Activated CD4-positive, alpha-beta T cell treated with anti-CD3 and anti-CD28 coated beads for 36 hours (primary cell): ENCODE measurements around the gene GLIS2. TPM values are rescaled to one million over a fixed set of nuclear protein-coding genes. Genes with fewer than 3 reads are reported as not detected.
A peak's percentile ranks its signal among the peaks of the same experiment; 100 is the strongest.

Experiments
- ATAC-seq: fragments of 200-7000 bp; cut with Tn5 transposase; one replicate; pipeline ENCODE4 v1.10.0; 2021; ENCODE audit warnings: mild to moderate bottlenecking, moderate library complexity
- CTCF ChIA-PET: fragments of 350-600 bp; sonication (Branson Sonifier 250); formaldehyde crosslinking; loops from one replicate; lab custom pipeline; 2021; ENCODE audit warnings: antibody characterized with exemption; lab: Charles Lee
- POLR2A ChIA-PET: fragments of 350-600 bp; sonication (Branson Sonifier 250); formaldehyde crosslinking; loops from one replicate; lab custom pipeline; 2021; ENCODE audit warnings: antibody characterized with exemption, inconsistent platforms; lab: Charles Lee
- DNase-seq: peaks from one replicate; pipeline ENCODE4 v3.0.0-alpha.2; 2020
- H3K27ac Mint-ChIP-seq: one replicate; pipeline ENCODE4 v1.8.0; 2021; ENCODE audit warnings: mixed read lengths
- H3K27me3 Mint-ChIP-seq: one replicate; pipeline ENCODE4 v1.8.0; 2021; ENCODE audit warnings: mixed read lengths
- H3K36me3 Mint-ChIP-seq: one replicate; pipeline ENCODE4 v1.8.0; 2021; ENCODE audit warnings: low read depth, mixed read lengths
- H3K4me1 Mint-ChIP-seq: one replicate; pipeline ENCODE4 v1.8.0; 2021; ENCODE audit warnings: mixed read lengths
- H3K4me3 Mint-ChIP-seq: one replicate; pipeline ENCODE4 v1.8.0; 2021; ENCODE audit warnings: mild to moderate bottlenecking, moderate library complexity, mixed read lengths
- H3K9me3 Mint-ChIP-seq: one replicate; pipeline ENCODE4 v1.8.0; 2021; ENCODE audit warnings: low read depth, mixed read lengths
- intact Hi-C, 2 experiments: fragments of 100-400 bp; cut with DNase I in 1 of 2; cut with micrococcal nuclease in 1 of 2; formaldehyde crosslinking; loops; one replicate each; pipeline versions ENCODE4 v1.14.2 to v1.15.1; 2022 to 2024; cut with DNase I, micrococcal nuclease
- total RNA-seq, 2 experiments: library from RNA; stranded (reverse); gene quantifications; one replicate each; pipeline ENCODE4 v1.2.3, GENCODE V29; 2021

GLIS2 gene
- total RNA-seq, 2 experiments from 2014 or later: 0.27 to 0.30 TPM

GRCh38 chr16:4345836-4346781 lies 30.2 kb downstream of the GLIS2 start:
- Mint-ChIP-seq H3K4me3 (no peak overlapping the region), H3K27me3 (no peaks in the 10 kb centered on the region), H3K9me3 (no peaks in the 10 kb centered on the region), H3K27ac (no peak overlapping the region), H3K4me1 (peaks cover 13% of the 10 kb centered on the region), H3K36me3 (peaks cover 7% of the 10 kb centered on the region)
- DNase-seq (no peak), ATAC-seq (no peak)
- CTCF ChIA-PET: interaction anchor here (0.6 to 1.6 kb wide), 5 partner anchors 16 to 73 kb away, joined by 3 to 5 read pairs (median 3); no protein-coding TSS in a partner anchor
- intact Hi-C loops: no loop called here
- POLR2A ChIA-PET: interaction anchor here (1.1 kb wide), 1 partner anchor 9 kb away, joined by 7 read pairs; no protein-coding TSS in a partner anchor

GRCh38 chr16:4347010-4347409 lies 31.1 kb downstream of the GLIS2 start:
- Mint-ChIP-seq H3K9me3 (no peaks in the 10 kb centered on the region), H3K27ac (no peak overlapping the region), H3K4me3 (no peak overlapping the region), H3K4me1 (peaks cover 20% of the 10 kb centered on the region), H3K36me3 (peaks cover 7% of the 10 kb centered on the region), H3K27me3 (no peaks in the 10 kb centered on the region)
- ChIA-PET CTCF (interaction anchor here (1.3 to 1.6 kb wide), 2 partner anchors 17 to 74 kb away, joined by 3 to 5 read pairs; no protein-coding TSS in a partner anchor), POLR2A (interaction anchor here (0.6 kb wide), 1 partner anchor 17 kb away, joined by 3 read pairs; no protein-coding TSS in a partner anchor)
- intact Hi-C loops: no loop called here
- DNase-seq (no peak), ATAC-seq (no peak)

GRCh38 chr16:4347765-4348509 lies 32.1 kb downstream of the GLIS2 start:
- Mint-ChIP-seq H3K27ac (no peak overlapping the region), H3K27me3 (no peaks in the 10 kb centered on the region), H3K36me3 (peaks cover 7% of the 10 kb centered on the region), H3K4me1 (peaks cover 20% of the 10 kb centered on the region), H3K9me3 (no peaks in the 10 kb centered on the region), H3K4me3 (no peak overlapping the region)
- no peak for ATAC-seq
- no peak for DNase-seq
- CTCF ChIA-PET: interaction anchor here (0.6 kb wide), 1 partner anchor 213 kb away, joined by 3 read pairs; no protein-coding TSS in a partner anchor
- intact Hi-C loops: no loop called here
- POLR2A ChIA-PET: interaction anchor here (0.6 kb wide), 1 partner anchor 18 kb away, joined by 3 read pairs; no protein-coding TSS in a partner anchor

GRCh38 chr16:4349332-4349731 lies 33.5 kb downstream of the GLIS2 start:
- peaks cover 7% of the 10 kb centered on the region for H3K36me3 Mint-ChIP-seq
- H3K4me3 Mint-ChIP-seq: peak overlapping the region; percentile 36
- ATAC-seq (no peak), DNase-seq (no peak)
- POLR2A ChIA-PET: interaction anchor here (1.3 to 1.6 kb wide), 2 partner anchors 42 to 95 kb away, joined by 5 to 6 read pairs; no protein-coding TSS in a partner anchor
- peaks cover 20% of the 10 kb centered on the region for H3K4me1 Mint-ChIP-seq
- no peaks in the 10 kb centered on the region for H3K9me3 Mint-ChIP-seq
- H3K27ac Mint-ChIP-seq: no peak overlapping the region
- no peaks in the 10 kb centered on the region for H3K27me3 Mint-ChIP-seq
- CTCF ChIA-PET: interaction anchor here (0.6 to 1.6 kb wide), 7 partner anchors 9 to 715 kb away, joined by 3 read pairs; no protein-coding TSS in a partner anchor
- intact Hi-C loops: no loop called here

- POLR2A ChIA-PET: interaction anchor here (0.6 to 1.6 kb wide), 4 partner anchors 43 to 96 kb away, joined by 4 to 6 read pairs (median 4); no protein-coding TSS in a partner anchor
- DNase-seq (no peak), ATAC-seq (peak; percentile 10)
Observed at GRCh38 chr16:4350365-4350786, 34.5 kb downstream of the GLIS2 start.

GRCh38 chr16:4350787-4351659 lies 35.2 kb downstream of the GLIS2 start, which contains the start of gene PAM16:
Gene PAM16 (minus strand): TSS chr16:4351321. CDS start chr16:4351234, 87 bp downstream.
- CTCF ChIA-PET: interaction anchor here (0.7 to 2.0 kb wide), 7 partner anchors 19 to 214 kb away, joined by 3 to 10 read pairs (median 4); no protein-coding TSS in a partner anchor
- Mint-ChIP-seq H3K36me3 (peaks cover 7% of the 10 kb centered on the region), H3K4me1 (peaks cover 20% of the 10 kb centered on the region), H3K27me3 (no peaks in the 10 kb centered on the region), H3K9me3 (no peaks in the 10 kb centered on the region), H3K27ac (peak within 1 kb of the TSS; percentile 88), H3K4me3 (peak within 1 kb of the TSS; percentile 89)
- intact Hi-C loops: loop anchor here (1.0 to 10.0 kb wide), 18 partner anchors 20 to 608 kb away; partner anchors contain the start of genes CORO7 (in 2 of the 2), SEC14L5 (in 2 of the 2), ADCY9 (in 1 of the 2) and ANKS3 (in 1 of the 2)
- POLR2A ChIA-PET: interaction anchor here (0.6 to 1.6 kb wide), 3 partner anchors 44 to 97 kb away, joined by 4 to 8 read pairs (median 6); no protein-coding TSS in a partner anchor
- DNase-seq (peak; percentile 99), ATAC-seq (peak; percentile 96)

More at GRCh38 chr16:4350365-4350786, 34.5 kb downstream of the GLIS2 start:
- intact Hi-C loops: loop anchor here (2.0 to 10.0 kb wide), 8 partner anchors 67 to 608 kb away; partner anchors contain the start of genes SEC14L5 (in 2 of the 2), ADCY9 (in 1 of the 2), CORO7 (in 1 of the 2) and MGRN1 (in 1 of the 2)
- Mint-ChIP-seq H3K4me3 (peak overlapping the region; percentile 89), H3K27me3 (no peaks in the 10 kb centered on the region), H3K36me3 (peaks cover 7% of the 10 kb centered on the region), H3K4me1 (peaks cover 20% of the 10 kb centered on the region), H3K27ac (peak overlapping the region; percentile 88), H3K9me3 (no peaks in the 10 kb centered on the region)
- CTCF ChIA-PET: interaction anchor here (0.7 to 2.0 kb wide), 5 partner anchors 18 to 214 kb away, joined by 3 to 10 read pairs (median 3); no protein-coding TSS in a partner anchor

GRCh38 chr16:4351880-4352279 lies 36.0 kb downstream of the GLIS2 start:
- peak overlapping the region; percentile 61 for H3K27ac Mint-ChIP-seq
- ChIA-PET POLR2A (interaction anchor here (0.9 kb wide), 1 partner anchor 44 kb away, joined by 8 read pairs; no protein-coding TSS in a partner anchor), CTCF (interaction anchor here (0.7 to 2.0 kb wide), 4 partner anchors 23 to 98 kb away, joined by 3 to 10 read pairs (median 6); no protein-coding TSS in a partner anchor)
- peak; percentile 41 for DNase-seq
- H3K4me3 Mint-ChIP-seq: peak overlapping the region; percentile 89
- intact Hi-C loops: loop anchor here (1.0 to 10.0 kb wide), 18 partner anchors 19 to 607 kb away; partner anchors contain the start of genes CORO7 (in 2 of the 2), SEC14L5 (in 2 of the 2), ADCY9 (in 1 of the 2) and ANKS3 (in 1 of the 2)
- no peak for ATAC-seq
- peaks cover 20% of the 10 kb centered on the region for H3K4me1 Mint-ChIP-seq
- H3K36me3 Mint-ChIP-seq: peaks cover 7% of the 10 kb centered on the region
- no peaks in the 10 kb centered on the region for H3K9me3 Mint-ChIP-seq
- no peaks in the 10 kb centered on the region for H3K27me3 Mint-ChIP-seq

- ChIA-PET POLR2A (no interaction called here), CTCF (no interaction called here)
- peaks cover 19% of the 10 kb centered on the region for H3K4me1 Mint-ChIP-seq
- no peak overlapping the region for H3K27ac Mint-ChIP-seq
- intact Hi-C loops: loop anchor here (5.0 to 10.0 kb wide), 4 partner anchors 64 to 602 kb away; partner anchors contain the start of genes CORO7 (in 1 of the 2), NUDT16L1 (in 1 of the 2) and SEC14L5 (in 1 of the 2)
- H3K4me3 Mint-ChIP-seq: no peak overlapping the region
- DNase-seq: no peak
- H3K27me3 Mint-ChIP-seq: no peaks in the 10 kb centered on the region
- peaks cover 7% of the 10 kb centered on the region for H3K36me3 Mint-ChIP-seq
- ATAC-seq: no peak
- no peaks in the 10 kb centered on the region for H3K9me3 Mint-ChIP-seq
Observed at GRCh38 chr16:4352843-4353242, 37.0 kb downstream of the GLIS2 start.

- CTCF ChIA-PET: interaction anchor here (0.6 kb wide), 1 partner anchor 988 kb away, joined by 3 read pairs; no protein-coding TSS in a partner anchor
- intact Hi-C loops: loop anchor here (5.0 to 10.0 kb wide), 4 partner anchors 64 to 601 kb away; partner anchors contain the start of genes CORO7 (in 1 of the 2), NUDT16L1 (in 1 of the 2) and SEC14L5 (in 1 of the 2)
- H3K27ac Mint-ChIP-seq: peak overlapping the region; percentile 38
- peaks cover 2% of the 10 kb centered on the region for H3K36me3 Mint-ChIP-seq
- ATAC-seq: no peak
- H3K4me1 Mint-ChIP-seq: peaks cover 11% of the 10 kb centered on the region
- H3K9me3 Mint-ChIP-seq: no peaks in the 10 kb centered on the region
- DNase-seq: no peak
- POLR2A ChIA-PET: no interaction called here
- no peak overlapping the region for H3K4me3 Mint-ChIP-seq
- no peaks in the 10 kb centered on the region for H3K27me3 Mint-ChIP-seq
Observed at GRCh38 chr16:4353675-4354074, 37.8 kb downstream of the GLIS2 start.
